SK-MEL-5 (cell line): ENCODE data around the gene EMID1. TPM values are rescaled to one million over a fixed set of nuclear protein-coding genes. Genes with fewer than 3 reads are reported as not detected.
"Not testable (repeated sequence)": the region's sequence is repeated elsewhere in the genome, so short reads cannot be mapped to it uniquely, and the experiment has no call there.

Source experiments
- DNase-seq: peaks from one replicate; pipeline ENCODE4 v3.0.0-alpha.2; 2016; ENCODE audit warnings: low read depth, low spot score
- in situ Hi-C: cut with HindIII; loops from 2 replicates; pipeline ENCODE4 v1.10.0; 2016; ENCODE audit warnings: low sequenced_read_pairs, high pct_unique_total_duplicates, low pct_unique_long_range_greater_than_20kb
- total RNA-seq: library from RNA; depleted of rRNA; stranded (reverse); fragments of >200 nt; shearing (Covaris generic); gene quantifications from 2 replicates; pipeline ENCODE4 v1.2.3, GENCODE V29; 2014

EMID1 gene
- total RNA-seq, 1 experiment from 2014 or later, result 3.4 TPM

- in situ Hi-C loops, result no loop called here
- no peak for DNase-seq
Observed at GRCh38 chr22:29218758-29219408, 13.2 kb downstream of the EMID1 start.

- DNase-seq, in situ Hi-C loops: not testable (repeated sequence)
Observed at GRCh38 chr22:29219409-29219782, 13.7 kb downstream of the EMID1 start.

DNA sequence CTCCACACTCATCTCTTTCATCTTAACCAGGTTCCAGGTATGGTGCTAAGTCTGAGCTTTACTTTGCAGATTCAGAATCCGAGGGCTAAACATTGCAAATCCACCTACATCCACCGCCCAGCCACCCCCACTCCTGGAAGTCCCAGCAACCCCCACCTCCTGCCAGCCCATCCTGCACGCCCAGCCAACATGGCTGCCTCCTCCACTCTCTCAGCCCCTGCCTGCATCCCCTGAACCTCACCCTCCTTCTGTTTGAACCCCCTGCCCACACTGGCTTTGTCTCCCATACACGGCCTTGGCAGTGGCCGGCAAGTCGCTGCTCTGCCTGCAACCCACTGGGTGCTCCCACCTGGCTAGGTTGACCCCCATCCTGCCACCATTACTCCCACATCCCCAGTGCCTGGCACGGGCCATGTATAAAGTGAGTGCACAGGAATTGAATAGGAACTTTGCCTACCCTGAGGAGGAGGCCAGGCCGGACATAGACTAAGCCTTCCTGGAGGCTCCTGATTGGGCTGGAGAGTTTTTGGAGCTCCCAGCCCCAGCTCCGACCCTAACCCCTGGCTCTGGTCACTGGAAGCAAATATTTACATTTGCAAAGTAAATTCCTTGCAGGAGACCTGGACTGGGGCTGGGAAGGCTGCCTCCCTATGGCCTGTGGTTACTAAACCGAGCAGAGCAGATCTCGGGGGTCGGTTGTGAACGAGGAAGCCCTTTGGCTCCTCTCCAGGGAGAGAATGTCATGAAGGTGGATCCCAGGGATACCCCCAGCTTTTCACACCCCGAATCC lies 14.4 kb downstream of the EMID1 start:
- in situ Hi-C loops, result no loop called here

DNA sequence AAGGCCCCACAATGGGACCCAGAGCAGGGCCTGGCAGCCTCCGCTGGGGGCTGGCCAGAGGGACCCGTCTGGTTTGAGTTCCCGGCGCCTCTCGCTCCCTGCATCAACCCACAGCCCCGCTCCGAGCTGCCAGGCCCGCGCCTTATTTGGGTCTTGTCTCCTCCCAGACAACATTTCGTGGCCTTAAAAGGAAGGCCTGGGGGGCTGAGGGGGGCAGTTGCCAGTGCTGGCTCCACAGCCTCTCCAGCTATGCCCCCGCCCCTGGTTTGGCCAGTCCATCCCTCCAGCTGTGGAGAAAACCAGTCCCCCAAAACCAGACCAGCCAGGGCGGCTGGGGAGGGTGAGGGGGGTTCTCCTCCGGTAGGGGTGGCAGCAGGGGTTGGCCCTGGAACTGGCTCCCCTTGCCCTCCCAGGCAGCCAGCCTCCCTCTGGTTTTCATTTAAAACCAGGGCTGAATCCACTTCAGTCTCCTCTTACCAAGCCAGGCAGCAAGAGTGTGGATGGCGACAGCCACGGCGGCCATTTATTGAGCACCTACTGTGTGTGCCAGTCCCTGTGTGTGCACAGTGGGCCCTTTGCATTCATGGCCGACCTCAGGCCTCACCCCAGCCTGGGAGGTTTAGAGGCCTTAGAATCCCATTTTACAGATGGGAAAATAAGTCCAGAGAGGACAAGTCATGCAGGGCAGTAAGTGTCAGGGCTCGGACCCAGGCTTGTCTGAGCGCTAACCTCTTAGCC lies 18.6 kb downstream of the EMID1 start:
- in situ Hi-C loops, result no loop called here
- DNase-seq, result no peak

More for the DNA sequence above, 14.4 kb downstream of the EMID1 start:
- no peak for DNase-seq

- in situ Hi-C loops, result no loop called here
- no peak for DNase-seq
Observed at GRCh38 chr22:29224859-29225410, 19.2 kb downstream of the EMID1 start.

- no peak for DNase-seq
- in situ Hi-C loops, result no loop called here
Observed at GRCh38 chr22:29225422-29226090, 19.9 kb downstream of the EMID1 start.

DNA sequence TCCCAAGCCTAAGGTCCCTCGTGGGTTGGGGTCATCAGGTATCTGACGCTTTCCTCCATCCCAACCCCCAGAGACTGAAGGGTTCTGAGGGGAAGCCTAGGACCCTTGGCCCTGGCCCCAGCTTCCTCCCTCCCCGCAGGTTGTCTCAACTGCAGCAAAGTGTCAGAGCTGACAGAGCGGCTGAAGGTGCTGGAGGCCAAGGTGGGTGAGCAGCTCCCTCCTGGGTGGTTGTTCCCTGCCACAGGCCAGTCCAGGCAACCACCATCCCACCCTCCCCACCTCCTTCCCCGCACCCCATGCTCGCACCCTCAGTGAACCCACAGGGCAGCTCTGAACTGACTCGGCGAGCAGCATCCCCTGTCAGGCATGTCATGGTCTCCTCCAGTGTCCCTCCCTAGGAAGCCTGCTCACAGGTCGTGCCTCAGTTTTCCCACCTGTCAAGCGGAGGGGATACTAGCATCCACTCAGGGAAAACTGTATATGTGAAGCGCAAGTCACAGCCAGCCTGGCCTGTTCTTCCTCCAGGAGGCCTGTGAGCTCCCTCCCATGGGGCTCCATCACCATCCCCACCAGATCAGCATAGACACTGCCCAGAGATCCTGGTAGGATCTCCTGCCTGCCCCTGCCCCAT lies 20.8 kb downstream of the EMID1 start:
- DNase-seq, result no peak
- in situ Hi-C loops, result no loop called here

DNA sequence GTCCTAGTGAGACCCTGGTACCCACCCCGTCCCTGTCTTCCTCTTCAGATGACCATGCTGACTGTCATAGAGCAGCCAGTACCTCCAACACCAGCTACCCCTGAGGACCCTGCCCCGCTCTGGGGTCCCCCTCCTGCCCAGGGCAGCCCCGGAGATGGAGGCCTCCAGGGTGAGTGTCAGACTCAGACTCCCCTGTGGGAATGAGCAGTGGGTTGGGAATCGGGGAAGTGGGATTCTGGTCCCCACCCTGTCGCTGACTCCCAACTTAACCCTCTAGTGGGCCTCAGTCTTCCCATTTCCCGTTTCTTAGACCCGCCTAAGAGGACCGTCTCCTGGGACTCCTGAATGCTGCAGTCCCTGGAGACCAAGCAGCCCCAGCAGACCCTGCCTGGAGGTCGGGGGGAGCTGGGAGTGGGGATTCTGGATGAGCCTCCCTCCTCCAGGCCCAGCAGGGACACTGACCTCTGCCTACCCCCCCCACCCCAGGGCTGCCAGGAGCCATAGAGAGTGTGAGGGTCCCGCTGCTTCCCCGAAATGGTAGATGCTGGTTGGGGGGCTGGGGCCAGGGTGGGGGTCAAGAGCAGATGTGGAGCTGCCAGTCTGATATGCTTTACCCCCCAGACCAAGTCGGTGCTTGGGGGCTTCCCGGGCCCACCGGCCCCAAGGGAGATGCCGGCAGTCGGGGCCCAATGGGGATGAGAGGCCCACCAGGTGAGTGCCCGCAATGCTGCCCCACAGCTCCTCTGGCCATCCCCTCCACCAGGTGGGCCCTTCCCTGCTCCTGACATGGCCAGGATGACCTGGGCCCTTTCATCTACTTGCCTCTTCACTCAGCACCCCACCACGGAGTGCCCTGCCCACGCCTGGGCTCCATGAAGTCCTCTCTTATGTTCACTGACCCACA lies 25.5 kb downstream of the EMID1 start:
- no peak for DNase-seq
- in situ Hi-C loops, result no loop called here

DNA sequence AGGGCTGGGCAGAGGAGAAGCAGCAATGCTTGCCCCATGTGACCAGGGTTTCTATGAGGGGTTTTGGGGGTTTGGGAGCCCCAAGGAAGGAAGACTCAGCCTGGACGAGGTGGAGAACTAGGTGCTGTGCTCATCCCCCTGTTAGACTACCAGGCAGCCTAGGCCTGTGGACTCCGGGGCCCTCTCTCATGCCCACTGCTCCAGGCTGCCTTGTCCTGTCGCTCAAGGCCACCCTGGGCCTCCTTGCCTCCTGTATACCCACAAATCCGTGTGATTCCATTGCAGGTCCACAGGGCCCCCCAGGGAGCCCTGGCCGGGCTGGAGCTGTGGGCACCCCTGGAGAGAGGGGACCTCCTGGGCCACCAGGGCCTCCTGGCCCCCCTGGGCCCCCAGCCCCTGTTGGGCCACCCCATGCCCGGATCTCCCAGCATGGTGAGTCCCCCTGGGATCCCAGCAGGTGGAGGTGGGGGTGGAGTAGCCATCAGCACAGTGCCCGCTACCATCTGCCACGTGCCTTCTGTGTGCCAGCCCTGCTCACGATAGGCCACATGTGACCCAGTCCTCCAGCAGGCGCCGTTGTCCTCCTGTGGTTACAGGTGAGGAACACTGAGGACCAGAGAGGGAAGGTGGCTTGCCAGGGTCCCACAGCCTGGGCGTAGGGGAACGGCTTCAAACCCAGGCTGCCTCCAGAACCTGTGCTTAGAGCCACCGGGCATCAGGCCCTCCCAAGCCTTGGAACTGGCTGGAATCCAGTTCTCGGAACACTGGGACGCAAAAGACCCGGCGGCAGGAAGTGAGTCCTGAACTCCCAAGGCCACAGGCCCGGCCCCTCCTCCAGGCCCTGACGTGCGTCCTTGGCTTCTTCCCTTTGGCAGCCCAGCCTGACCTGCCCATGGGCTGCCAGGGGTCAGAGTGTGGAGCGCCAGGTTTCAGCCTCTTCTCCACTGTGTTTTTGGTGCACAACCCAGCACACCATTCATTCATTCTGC lies 26.6 kb downstream of the EMID1 start:
- in situ Hi-C loops, result no loop called here
- no peak for DNase-seq

- in situ Hi-C loops, result no loop called here
- DNase-seq, result no peak
Observed at GRCh38 chr22:29233277-29233877, 27.7 kb downstream of the EMID1 start.

- DNase-seq, in situ Hi-C loops: not testable (repeated sequence)
Observed at GRCh38 chr22:29240481-29240880, 34.8 kb downstream of the EMID1 start.

DNA sequence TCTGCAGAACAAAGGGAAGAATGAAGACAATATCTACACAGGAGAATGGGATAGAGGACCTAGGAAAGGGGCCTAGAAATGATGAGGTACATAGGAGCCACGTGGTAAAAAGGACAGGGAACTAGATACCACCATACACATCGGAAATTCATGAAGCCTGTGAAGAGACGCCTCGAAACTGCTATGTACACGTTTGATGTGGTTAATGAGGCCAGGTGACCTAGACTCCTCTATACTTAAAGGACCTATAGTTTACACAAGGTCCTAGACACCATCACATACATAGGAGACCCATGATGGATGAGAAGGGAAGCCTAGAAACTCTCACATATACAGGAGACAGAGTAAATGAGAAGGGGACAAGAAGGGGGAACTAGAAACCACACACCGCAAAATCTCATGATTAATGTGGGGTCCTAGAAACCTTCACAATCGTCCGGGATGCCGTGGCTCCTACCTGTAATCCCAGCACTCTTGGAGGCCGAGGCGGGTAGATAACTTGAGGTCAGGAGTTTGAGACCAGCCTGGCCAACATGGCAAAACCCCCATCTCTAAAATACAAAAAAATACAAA lies 38.3 kb downstream of the EMID1 start:
- no peak for DNase-seq
- in situ Hi-C loops, result no loop called here

- no peak for DNase-seq
- in situ Hi-C loops, result no loop called here
Observed at GRCh38 chr22:29244785-29245625, 39.3 kb downstream of the EMID1 start.
